Measurements from ENCODE around the gene SLC2A1.
"Not testable (repeated sequence)": the region's sequence is repeated elsewhere in the genome, so short reads cannot be mapped to it uniquely, and the experiment has no call there.

The SLC2A1 gene

GRCh38 chr1:42923367-42924081 lies 35.1 kb downstream of the SLC2A1 start:
- peak overlapping the region; percentile 67 to 81 for H3K4me3 ChIP-seq
- no peaks in the 10 kb centered on the region for H3K27me3 ChIP-seq
- H3K36me3 ChIP-seq = peaks cover 14 to 25% (median 23%) of the 10 kb centered on the region in 3 donors
- peaks cover 0 to 19% (median 6%) of the 10 kb centered on the region in 4 donors for H3K4me1 ChIP-seq
- peak overlapping the region; percentile 96 to 98 for H3K27ac ChIP-seq
- intact Hi-C loops (cut with DNase I; ENCODE audit: low total_unique reads) = loop anchor here (10.0 kb wide), 1 partner anchor 421 kb away; no protein-coding TSS in a partner anchor
- H3K9me3 ChIP-seq = no peaks in the 10 kb centered on the region
- no peak for TF ChIP-seq CTCF (IDR thresholded peaks at IDR 0.05)
- no peak for DNase-seq

- H3K4me3 ChIP-seq = no peak overlapping the region
- no peaks in the 10 kb centered on the region for H3K27me3 ChIP-seq
- H3K9me3 ChIP-seq = no peaks in the 10 kb centered on the region
- intact Hi-C loops (cut with DNase I; ENCODE audit: low total_unique reads) = loop anchor here (10.0 kb wide), 1 partner anchor 422 kb away; no protein-coding TSS in a partner anchor
- H3K27ac ChIP-seq = peak overlapping the region; percentile 96 to 98
- DNase-seq = peak in 1 of 2 donors; percentile 71
- TF ChIP-seq CTCF (IDR thresholded peaks at IDR 0.05) = peak; percentile 66 to 72
- peaks cover 10 to 18% (median 16%) of the 10 kb centered on the region in 3 donors for H3K36me3 ChIP-seq
- peaks cover 0 to 19% (median 6%) of the 10 kb centered on the region in 4 donors for H3K4me1 ChIP-seq
Measured at GRCh38 chr1:42922687-42923366, 35.8 kb downstream of the SLC2A1 start.

DNA sequence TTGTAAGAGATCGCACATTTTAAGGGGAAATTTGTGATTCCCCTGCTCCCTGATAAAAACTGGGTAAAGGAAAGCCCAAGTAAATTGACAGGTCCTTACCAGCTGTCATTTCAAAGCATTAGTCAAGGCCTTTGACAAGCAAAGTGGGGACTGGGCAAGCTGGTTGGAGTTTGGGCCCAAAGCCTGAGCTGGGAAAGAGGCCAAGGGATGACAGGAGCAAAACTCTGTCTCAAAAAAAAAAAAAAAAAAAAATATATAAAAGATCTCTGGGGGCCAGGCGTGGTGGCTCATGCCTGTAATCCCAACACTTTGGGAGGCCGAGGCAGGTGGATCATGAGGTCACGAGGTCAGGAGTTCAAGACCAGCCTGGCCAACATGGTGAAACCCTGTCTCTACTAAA lies 36.9 kb downstream of the SLC2A1 start:
- Histone ChIP-seq H3K9me3 (no peaks in the 10 kb centered on the region), H3K4me1 (peaks cover 0 to 19% (median 6%) of the 10 kb centered on the region in 4 donors), H3K36me3 (peaks cover 5 to 8% (median 6%) of the 10 kb centered on the region in 3 donors), H3K4me3 (no peak overlapping the region), H3K27ac (no peak overlapping the region), H3K27me3 (no peaks in the 10 kb centered on the region)
- intact Hi-C loops (cut with DNase I; ENCODE audit: low total_unique reads) = loop anchor here (10.0 kb wide), 1 partner anchor 423 kb away; no protein-coding TSS in a partner anchor
- TF ChIP-seq CTCF (IDR thresholded peaks at IDR 0.05) = no peak
- DNase-seq = no peak

GRCh38 chr1:42919651-42920050 lies 39.0 kb downstream of the SLC2A1 start:
- H3K4me1 ChIP-seq = peaks cover 0 to 10% (median 4%) of the 10 kb centered on the region in 4 donors
- H3K4me3 ChIP-seq, H3K27me3 ChIP-seq, H3K9me3 ChIP-seq, H3K27ac ChIP-seq, H3K36me3 ChIP-seq: not testable (repeated sequence)
- DNase-seq = peak in 1 of 2 donors; percentile 51
- intact Hi-C loops (cut with DNase I; ENCODE audit: low total_unique reads) = loop anchor here (10.0 kb wide), 1 partner anchor 425 kb away; no protein-coding TSS in a partner anchor

- no peak for DNase-seq
- no peak for TF ChIP-seq CTCF (IDR thresholded peaks at IDR 0.05)
- no peaks in the 10 kb centered on the region for H3K4me1 ChIP-seq
- H3K27ac ChIP-seq = no peak overlapping the region
- no peaks in the 10 kb centered on the region for H3K36me3 ChIP-seq
- intact Hi-C loops (cut with DNase I; ENCODE audit: low total_unique reads) = no loop called here
- peaks cover 0 to 11% (median 6%) of the 10 kb centered on the region in 3 donors for H3K9me3 ChIP-seq
- no peak overlapping the region for H3K4me3 ChIP-seq
- H3K27me3 ChIP-seq = no peaks in the 10 kb centered on the region
Measured at GRCh38 chr1:42917241-42917495, 41.5 kb downstream of the SLC2A1 start.

GRCh38 chr1:42915456-42915855 lies 43.2 kb downstream of the SLC2A1 start:
- Histone ChIP-seq H3K9me3 (peaks cover 0 to 11% (median 6%) of the 10 kb centered on the region in 3 donors), H3K4me3 (no peak overlapping the region), H3K36me3 (no peaks in the 10 kb centered on the region), H3K27ac (no peak overlapping the region), H3K27me3 (no peaks in the 10 kb centered on the region), H3K4me1 (no peaks in the 10 kb centered on the region)
- DNase-seq = no peak
- no peak for TF ChIP-seq CTCF (IDR thresholded peaks at IDR 0.05)
- intact Hi-C loops (cut with DNase I; ENCODE audit: low total_unique reads) = no loop called here

Data from tibial artery (tissue), 4 donors.